Left renal cortex interstitium (tissue), 4 donors: ENCODE measurements around the gene FBXL13. TPM values are rescaled to one million over a fixed set of nuclear protein-coding genes. Genes with fewer than 3 reads are reported as not detected.
"Not testable (repeated sequence)": the region's sequence is repeated elsewhere in the genome, so short reads cannot be mapped to it uniquely, and the experiment has no call there.

Experiments used
- DNase-seq, 4 donors: peaks; one replicate each; pipeline ENCODE4 v3.0.0-alpha.2; 2013; ENCODE audit warnings: low read depth in 4 of 4, low spot score in 2 of 4, missing footprints in 1 of 4
- polyA plus RNA-seq, 4 donors: library from polyadenylated mRNA; unstranded; fragments of 120-200 nt; gene quantifications; one replicate each; pipeline ENCODE4 v1.2.1, GENCODE V29; 2013; ENCODE audit not compliant: insufficient read length in 4 of 4

The FBXL13 gene
- 1 to 10 TPM; 1.5 to 4.1 (median 3.3) TPM for polyA plus RNA-seq

DNA sequence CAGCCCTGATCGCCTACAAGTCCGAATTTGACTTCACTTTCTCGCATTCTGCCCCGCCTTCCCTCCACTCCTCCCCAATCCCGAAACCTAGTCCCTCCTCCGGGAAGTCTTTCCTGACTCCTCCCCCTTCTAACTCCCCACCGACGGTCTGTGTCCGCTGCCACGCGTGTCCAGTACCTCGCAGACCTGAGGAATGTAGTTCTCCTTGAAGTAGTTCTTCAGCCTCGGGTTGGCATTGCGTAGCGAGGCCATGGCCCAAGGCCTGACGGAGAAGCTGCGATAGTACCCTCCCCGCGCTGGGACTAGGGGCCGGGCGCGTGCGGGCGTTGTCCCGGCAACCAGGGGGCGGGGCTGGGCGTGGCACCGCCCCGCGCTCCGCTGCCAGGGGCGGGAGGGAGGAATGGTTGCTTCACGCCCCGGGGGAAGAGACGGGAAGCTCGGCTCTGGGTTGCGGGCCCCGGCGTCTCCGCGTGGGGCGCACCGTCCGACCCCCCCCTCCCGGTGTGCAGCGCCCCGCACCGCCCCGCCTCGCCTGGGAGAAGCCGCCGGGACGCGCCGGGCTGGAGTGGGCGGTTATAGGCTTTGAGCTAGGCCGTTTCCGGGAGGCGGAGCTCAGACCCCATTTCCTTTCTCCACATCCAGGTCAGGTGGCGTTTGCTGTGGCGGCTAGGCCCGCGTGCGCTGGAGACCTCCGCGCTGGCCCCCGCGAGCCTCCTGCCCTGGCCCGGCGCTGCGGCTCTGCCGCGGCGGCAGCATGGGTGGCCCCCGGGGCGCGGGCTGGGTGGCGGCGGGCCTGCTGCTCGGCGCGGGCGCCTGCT is at the start of gene FBXL13, which contains the start of gene ARMC10:
TSS of gene FBXL13 (minus strand) at position 278 of the 818 bp plus-strand sequence.
TSS of gene ARMC10 (plus strand) at position 622 of the 818 bp plus-strand sequence. CDS start at position 755, 133 bp downstream.
- DNase-seq, result peak; percentile 88 to 93 (median 88)

DNA sequence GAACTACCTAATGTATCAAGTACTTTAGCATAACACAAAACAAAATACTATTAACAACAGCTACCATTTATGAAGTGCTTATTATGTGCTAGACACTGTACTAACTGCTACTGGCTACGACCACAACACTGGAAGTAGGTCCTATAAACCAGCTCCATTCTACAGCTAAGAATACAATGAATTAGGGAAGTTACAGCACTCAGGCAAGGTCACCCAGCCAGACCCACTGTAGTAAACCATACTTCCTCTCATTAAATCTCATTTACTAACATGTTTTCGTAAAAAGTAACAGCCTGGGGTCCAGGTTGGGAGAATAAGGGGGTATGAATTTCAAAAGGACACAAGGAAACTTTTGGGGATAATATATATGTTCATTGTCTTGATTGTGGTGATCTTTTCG is 48.9 kb upstream of the FBXL13 start:
- no peak for DNase-seq

GRCh38 chr7:103121641-103122040 is 47.0 kb upstream of the FBXL13 start:
- DNase-seq, result no peak

- no peak for DNase-seq
Observed at GRCh38 chr7:103120362-103120761, 45.8 kb upstream of the FBXL13 start.

- no peak for DNase-seq
Observed at GRCh38 chr7:103119791-103120291, 45.2 kb upstream of the FBXL13 start.

DNA sequence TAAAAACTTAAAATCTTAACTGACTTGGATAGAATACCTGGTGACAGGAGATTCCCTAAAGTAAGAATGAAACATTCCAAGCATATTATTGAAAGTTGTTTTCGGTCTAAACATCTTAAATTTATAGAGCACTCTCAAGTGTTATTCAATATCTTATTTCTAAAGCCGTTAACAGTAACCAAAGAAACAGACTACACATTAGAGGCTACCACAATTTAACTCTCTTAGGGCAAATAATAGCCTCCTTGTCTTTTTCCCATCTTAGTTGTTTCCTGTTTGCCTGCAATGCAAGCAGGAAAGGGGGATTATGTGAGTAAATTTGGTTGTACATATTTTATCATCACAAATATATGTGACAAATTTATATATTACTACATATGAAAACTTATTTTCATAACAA is 42.9 kb upstream of the FBXL13 start:
- DNase-seq, result no peak

GRCh38 chr7:103116991-103117390 is 42.4 kb upstream of the FBXL13 start:
- DNase-seq, result no peak

- no peak for DNase-seq
Observed at GRCh38 chr7:103116511-103116910, 41.9 kb upstream of the FBXL13 start.

DNA sequence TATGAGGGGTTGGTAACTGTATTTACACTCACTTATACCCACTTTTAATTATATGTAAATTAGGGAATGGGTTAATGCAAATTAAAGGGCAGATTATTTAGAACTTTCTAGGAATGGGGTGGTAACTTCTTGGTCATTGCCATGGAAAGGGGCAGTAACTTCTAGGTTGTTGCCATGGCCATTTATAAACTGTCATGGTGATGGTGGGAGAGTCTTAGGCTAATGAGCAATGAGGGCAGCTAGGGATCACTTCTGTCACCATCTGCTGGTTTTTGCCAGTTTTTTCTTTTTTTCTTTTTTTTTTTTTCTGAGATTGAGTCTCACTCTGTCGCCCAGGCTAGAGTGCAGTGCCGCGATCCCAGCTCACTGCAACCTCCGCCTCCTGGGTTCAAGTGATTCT is 41.2 kb upstream of the FBXL13 start:
- DNase-seq, result no peak

DNA sequence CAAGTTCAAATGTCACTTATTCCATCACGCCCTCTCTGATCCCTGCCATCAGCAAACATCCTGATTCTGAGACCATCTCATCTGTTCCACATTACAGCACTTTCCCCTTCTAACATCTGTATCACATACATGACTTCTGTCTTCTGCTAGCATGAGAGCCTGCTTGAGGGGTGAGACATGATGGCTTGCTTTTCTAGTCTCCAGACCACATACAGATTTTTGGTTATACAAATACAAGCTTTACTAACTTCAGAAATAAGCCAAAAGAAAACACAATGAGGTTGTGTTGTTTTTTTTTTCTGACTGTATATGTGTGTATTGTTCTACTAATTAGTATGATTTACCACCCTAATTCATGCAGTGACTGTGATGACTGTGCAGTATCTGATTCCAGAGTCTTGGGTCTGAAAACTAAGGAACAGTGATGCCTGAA is 40.0 kb upstream of the FBXL13 start:
- DNase-seq, result no peak

DNA sequence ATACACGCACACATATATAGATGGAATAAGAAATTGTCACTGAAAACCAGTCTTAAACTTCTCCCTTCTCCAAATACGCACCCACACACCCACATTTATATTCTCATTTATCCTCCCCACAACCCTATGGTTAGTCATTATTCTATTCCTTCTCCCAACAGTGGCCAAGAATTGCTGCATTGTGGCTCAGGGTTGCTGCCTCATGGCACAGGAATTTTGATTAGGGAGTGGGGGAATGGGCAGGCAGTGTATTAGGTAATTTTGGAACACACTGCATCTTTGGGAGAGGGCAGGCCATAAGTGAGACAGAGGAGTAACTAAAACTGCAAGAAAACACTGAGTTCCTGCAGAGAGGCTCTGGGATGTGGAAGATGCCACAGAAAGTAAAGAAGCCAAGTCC is 38.6 kb upstream of the FBXL13 start:
- DNase-seq, result no peak

- not testable (repeated sequence) for DNase-seq
Observed at GRCh38 chr7:103106703-103107070, 32.1 kb upstream of the FBXL13 start.

- DNase-seq, result peak in 2 of 4 donors; percentile 33 to 45
Observed at GRCh38 chr7:103106005-103106702, 31.6 kb upstream of the FBXL13 start.

GRCh38 chr7:103101543-103101942 is 26.9 kb upstream of the FBXL13 start:
- DNase-seq, result no peak

GRCh38 chr7:103100348-103100747 is 25.8 kb upstream of the FBXL13 start:
- no peak for DNase-seq

- no peak for DNase-seq
Observed at GRCh38 chr7:103097041-103097440, 22.4 kb upstream of the FBXL13 start.

- not testable (repeated sequence) for DNase-seq
Observed at GRCh38 chr7:103095558-103095957, 21.0 kb upstream of the FBXL13 start.

GRCh38 chr7:103094102-103094501 is 19.5 kb upstream of the FBXL13 start:
- DNase-seq, result no peak

DNA sequence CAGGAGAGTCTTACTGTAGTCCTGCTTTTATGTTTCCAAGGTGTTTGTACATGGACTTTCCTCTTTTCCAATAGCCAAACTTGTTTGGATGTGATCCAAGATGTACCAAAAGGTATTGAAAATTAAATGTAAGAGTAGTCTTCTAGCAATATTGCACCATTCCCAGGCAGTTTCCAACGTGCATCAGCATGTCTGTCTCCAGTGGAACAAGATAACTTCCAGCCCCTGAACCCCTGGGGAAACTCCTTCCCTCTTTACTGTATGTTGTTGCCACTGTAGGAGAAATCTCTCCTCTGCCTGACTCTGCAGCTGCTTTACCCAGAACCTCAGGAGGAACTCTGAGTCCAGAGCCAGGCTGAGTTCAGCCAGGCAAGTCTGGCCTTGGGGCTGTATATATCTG is 18.8 kb upstream of the FBXL13 start:
- no peak for DNase-seq

GRCh38 chr7:103092321-103092720 is 17.7 kb upstream of the FBXL13 start:
- DNase-seq, result not testable (repeated sequence)

- DNase-seq, result no peak
Observed at GRCh38 chr7:103083210-103083609, 8.6 kb upstream of the FBXL13 start.

DNA sequence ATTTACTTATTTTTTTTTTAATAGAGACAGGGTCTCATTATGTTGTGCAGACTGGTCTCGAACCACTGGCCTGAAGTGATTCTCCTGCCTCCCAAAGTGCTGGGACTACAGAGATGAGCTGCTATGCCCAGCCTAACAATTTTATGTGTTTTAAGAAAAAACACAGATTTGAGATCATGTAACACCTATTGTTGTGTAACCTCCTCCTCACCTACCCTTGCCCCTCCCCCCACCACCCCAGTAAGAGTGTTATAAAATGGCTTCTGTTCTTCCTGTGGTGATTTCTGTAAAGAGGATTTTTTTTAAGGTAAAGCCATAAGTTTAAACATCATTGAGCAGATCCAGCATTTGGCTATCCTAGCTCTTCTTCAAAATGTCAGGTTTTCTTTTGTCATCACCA is 7.9 kb upstream of the FBXL13 start:
- no peak for DNase-seq
